Fibroblast of the conjunctiva (primary cell): ENCODE data around the gene TIMM21.

Source experiments
- DNase-seq: peaks from one replicate; pipeline ENCODE4 v3.0.0-alpha.2; 2010; ENCODE audit warnings: low read depth

Gene TIMM21

DNA sequence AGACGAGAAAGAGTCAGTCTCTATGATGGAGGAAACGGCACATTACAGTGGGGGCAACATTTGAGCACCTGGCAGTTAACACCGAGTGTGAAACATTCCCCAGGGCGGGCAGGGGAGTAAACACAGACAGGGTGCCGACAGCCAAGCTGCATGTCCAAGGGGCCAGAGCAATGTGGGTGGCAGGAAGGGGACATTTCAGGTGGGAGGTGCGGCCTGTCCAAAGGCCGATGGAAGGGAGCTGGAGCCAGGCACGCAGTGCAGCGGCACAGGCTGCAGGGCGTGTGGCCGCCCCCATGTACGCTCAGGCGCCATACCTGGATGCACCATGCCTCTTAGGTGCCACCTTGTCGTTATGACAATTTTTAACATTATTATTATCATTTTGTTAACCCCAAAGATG lies 43.3 kb downstream of the TIMM21 start:
- DNase-seq = no peak

DNA sequence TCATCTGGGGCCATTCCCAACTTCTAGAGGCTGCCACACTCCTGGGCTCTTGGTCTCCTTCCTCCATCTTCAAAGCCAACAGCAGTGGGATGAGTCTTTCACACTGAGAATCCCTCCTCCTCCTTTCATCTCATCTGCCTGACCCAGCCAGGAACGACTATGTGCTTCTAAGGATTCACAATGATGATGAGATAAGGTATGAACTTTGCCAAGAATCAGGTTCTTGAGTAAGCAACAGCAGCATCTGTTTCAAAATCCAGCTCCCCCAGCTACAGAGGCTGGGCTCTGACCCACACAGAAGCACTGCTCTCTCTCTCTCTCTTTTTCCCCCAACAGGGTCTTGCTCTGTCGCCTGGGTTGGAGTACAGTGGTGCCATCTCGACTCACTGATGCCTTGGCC lies 46.4 kb downstream of the TIMM21 start:
- no peak for DNase-seq

DNA sequence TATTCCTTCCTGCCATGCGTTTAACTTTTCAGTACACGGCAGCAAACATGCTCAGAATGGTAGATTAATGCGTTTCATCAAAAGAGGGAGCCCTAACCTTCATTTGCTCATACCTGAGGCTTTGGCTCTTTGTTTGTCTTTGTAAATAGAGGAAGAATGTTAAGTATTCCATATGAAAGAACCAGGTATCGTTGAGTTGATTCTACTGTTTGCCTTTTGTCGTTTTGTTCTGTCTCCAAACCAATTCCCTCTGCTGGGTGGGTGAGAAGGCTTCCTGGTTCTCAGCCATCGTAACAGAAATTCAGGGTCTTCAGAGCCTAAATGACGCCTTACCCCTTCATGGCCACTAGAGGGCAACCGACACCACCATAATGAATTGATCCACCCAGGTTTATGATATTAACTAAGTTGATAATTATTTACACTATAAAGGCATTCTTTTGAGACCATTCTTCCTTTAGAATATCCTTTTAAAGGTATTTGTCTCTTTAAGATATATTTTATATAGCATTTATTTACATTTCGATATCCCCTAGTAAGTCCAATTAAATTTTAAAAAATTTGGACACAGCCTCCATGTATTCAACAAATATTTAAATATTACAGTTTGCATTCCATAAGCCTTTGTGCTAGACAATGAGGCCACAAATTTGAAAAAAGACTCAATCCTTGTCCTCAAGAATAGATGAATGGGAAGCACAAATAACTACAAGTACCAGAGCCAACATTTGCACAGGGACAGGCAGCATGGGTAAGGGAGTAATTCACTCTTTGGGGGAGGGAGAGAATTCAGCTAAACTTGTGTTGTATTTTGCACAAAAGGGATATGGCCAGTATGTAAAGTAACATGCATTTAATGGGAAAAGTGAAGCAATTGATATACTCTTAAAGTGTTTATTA lies 48.1 kb downstream of the TIMM21 start:
- peak; percentile 60 for DNase-seq

DNA sequence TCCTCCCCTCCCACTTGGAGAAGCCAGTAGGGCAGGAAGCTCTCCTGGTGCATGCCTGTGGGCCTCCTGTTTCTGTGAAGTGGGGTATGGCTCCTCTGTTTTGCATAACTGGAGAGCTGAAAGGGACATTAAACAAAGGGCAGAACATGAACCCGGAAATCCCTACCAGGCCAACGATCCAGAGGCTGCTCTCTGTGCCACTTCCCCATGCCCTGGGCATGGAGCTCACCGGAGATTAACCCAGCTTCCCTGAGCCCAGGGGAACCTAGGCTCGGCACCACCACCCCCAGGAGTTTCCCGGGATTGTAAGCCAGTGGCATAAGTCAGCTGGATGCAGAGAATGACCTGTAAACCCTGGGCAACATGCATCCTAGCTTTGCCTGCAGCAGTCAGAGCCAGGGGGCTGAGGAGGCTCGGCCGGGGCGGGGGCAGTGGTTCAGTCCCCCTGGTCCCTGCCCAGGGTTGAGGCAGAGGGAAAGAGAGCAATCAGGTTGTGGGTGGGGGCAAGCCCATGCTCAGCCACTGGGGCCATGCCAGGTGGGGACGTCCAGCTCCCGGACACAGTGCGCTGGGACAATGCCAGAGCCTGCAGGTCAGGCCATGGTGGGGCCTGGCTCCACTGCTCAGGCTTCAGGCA lies 49.5 kb downstream of the TIMM21 start:
- no peak for DNase-seq

DNA sequence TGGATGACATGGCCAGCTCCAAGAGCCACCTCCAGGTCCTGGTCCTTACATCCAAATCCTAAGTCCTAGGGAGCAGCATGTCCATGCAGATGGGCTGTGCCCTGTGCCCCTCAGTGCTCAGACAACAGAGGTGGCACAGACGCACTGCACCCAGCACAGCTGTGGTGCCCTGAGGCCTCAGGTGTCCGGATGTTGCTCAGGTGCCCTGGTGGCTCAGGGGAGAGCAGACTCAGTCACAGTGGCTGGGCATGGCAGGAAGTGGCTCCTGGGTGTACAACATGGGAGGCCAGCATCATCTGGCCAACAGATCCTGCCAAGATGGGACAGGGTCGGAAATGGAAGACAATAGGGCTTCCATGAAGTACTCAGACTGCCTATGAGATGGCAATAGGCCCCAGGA lies 50.1 kb downstream of the TIMM21 start:
- no peak for DNase-seq

DNA sequence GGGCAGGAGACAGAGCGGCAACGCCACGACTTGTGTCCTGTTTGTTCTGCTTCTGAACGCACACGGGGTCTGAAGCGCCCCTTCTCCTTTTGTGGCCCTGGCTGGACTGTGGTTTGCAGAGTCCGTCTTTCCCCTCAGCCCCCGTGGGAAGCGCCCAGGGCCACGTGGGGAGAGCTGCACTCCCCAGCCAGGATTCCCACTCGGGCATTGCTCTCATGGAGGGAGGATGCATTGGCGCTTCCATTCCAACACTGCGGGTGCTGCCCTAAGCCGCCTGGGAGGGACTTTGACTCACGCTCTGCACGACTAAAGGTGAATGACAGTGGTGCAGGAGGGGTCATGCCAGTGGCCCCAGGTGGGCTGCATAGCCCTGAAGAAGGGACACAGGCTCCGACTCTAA lies 52.5 kb downstream of the TIMM21 start:
- no peak for DNase-seq

DNA sequence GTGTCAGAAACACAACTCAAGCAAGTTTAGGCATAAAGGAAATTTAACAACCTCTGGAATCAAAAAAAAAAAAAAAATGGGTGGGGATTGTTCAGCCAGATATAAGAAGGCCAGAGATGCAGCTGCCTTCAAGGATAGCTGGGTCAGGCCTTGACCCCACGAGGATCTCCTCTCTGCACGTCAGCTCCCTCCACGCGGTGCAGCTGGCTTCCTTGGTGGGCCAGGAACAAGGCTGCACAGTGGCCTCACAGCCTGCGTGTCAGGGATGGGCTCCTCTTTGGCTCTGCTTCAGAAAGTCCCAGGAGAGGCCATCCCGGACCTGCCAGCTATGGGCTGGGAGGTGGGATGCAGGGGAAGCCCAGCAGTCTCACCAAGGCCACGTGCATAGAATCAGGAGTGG lies 55.5 kb downstream of the TIMM21 start:
- no peak for DNase-seq

DNA sequence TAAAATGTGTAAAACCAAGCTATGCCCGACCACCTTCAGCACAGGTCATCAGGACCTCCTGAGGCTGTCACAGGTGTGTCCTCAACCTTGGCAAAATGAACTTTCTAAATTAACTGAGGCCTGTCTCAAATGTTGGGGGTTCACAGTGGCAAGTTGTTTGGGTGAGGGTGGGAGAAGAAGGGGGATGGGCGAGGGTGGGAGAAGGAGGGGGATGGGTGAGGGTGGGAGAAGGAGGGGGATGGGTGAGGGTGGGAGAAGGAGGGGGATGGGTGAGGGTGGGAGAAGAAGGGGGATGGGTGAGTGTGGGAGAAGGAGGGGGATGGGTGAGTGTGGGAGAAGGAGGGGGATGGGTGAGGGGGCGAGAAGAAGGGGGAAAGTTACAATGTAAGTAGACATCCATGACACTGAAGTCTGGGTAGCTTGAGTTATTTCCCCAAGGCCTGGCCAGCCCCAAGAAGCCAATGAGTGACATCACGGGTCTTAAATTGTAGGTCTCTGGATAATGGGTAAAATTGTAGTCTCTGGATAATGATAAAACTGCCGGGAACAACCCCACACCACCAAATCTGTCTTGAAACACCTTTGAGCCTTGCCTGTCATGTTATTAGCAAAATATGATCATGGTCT lies 56.3 kb downstream of the TIMM21 start:
- no peak for DNase-seq
